Gastroesophageal sphincter (tissue), 3 donors: ENCODE data around the gene WNK4.

Experiments used
- POLR2AphosphoS5 ChIP-seq: sonication (generic); formaldehyde crosslinking; IDR thresholded peaks from one replicate; pipeline ENCODE4 v1.6.1; 2017; ENCODE audit warnings: antibody characterized with exemption
- TF ChIP-seq, protein P1 (sequence below), 4 experiments: fragments of 200-600 bp in 2 of 4; fragments of 450-650 bp in 2 of 4; sonication (generic) in 1 of 4; IDR thresholded peaks; one replicate each; pipeline ENCODE4 v1.5.1; 2017 to 2019; ENCODE audit warnings: antibody characterized with exemption in 4 of 4, mild to moderate bottlenecking in 2 of 4, moderate library complexity in 2 of 4

DNA sequence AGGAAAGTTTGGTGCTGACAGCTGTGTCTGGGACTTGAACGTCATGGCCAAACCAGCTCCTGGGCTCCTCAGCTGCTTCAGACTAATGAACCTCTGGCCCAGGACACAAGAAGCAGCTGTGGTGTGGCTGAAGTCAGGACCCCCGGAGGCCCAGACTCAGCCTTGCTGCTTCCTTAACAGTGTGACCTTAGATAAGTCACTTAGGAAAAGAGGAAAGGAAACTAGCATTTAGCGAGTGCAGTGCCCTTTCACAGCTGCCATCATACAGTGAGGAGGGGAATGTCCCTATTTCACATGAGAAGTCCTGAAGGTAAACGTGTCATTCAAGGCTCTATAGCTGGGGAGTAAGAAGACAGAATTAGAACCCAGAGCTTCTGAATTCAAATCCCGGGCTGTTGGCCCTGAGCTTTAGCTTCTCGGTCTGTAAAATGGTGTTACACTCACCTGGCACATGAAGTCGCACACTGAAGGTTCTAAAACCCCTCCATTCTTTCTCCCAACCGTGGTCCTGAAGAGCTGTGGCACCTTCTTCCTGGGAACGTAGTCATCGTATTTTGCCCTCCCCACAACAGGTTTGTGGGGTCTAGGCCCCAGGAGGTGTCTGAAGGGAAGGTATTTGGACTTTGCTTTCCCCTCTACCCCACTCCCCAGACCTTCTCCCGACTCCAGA, 20.3 kb upstream of the WNK4 start:
- no peak for TF ChIP-seq POLR2AphosphoS5
- TF ChIP-seq, protein P1, sequence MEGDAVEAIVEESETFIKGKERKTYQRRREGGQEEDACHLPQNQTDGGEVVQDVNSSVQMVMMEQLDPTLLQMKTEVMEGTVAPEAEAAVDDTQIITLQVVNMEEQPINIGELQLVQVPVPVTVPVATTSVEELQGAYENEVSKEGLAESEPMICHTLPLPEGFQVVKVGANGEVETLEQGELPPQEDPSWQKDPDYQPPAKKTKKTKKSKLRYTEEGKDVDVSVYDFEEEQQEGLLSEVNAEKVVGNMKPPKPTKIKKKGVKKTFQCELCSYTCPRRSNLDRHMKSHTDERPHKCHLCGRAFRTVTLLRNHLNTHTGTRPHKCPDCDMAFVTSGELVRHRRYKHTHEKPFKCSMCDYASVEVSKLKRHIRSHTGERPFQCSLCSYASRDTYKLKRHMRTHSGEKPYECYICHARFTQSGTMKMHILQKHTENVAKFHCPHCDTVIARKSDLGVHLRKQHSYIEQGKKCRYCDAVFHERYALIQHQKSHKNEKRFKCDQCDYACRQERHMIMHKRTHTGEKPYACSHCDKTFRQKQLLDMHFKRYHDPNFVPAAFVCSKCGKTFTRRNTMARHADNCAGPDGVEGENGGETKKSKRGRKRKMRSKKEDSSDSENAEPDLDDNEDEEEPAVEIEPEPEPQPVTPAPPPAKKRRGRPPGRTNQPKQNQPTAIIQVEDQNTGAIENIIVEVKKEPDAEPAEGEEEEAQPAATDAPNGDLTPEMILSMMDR (IDR thresholded peaks at IDR 0.05), result no peak
